Measurements from ENCODE around the gene INPPL1. TPM values are rescaled to one million over a fixed set of nuclear protein-coding genes. Genes with fewer than 3 reads are reported as not detected.
"Not testable (repeated sequence)": the region's sequence is repeated elsewhere in the genome, so short reads cannot be mapped to it uniquely, and the experiment has no call there.

The INPPL1 gene
- total and polyA plus RNA-seq, 10 donors = 28.2 to 177 (median 126) TPM

- TF ChIP-seq CTCF (IDR thresholded peaks at IDR 0.05 in 8 of 11, conservative IDR thresholded peaks at IDR 0.05 in 3 of 11) (no peak), POLR2AphosphoS5 (IDR thresholded peaks at IDR 0.05) (no peak), POLR2A (IDR thresholded peaks at IDR 0.05) (no peak)
- H3K27ac ChIP-seq = no peak overlapping the region
- intact Hi-C loops (cut with DNase I; ENCODE audit: low total_unique reads) = no loop called here
- H3K36me3 ChIP-seq = no peaks in the 10 kb centered on the region
- DNase-seq = no peak
- peaks cover 0 to 30% (median 0%) of the 10 kb centered on the region in 7 donors for H3K27me3 ChIP-seq (replicated peaks in 1 of 7)
- no peak overlapping the region for H3K4me3 ChIP-seq
- no peaks in the 10 kb centered on the region for H3K9me3 ChIP-seq
- H3K4me1 ChIP-seq = peaks cover 0 to 6% (median 0%) of the 10 kb centered on the region in 6 donors
Observed at GRCh38 chr11:72265951-72266350, 41.4 kb downstream of the INPPL1 start.

GRCh38 chr11:72266960-72267359 lies 42.4 kb downstream of the INPPL1 start:
- intact Hi-C loops (cut with DNase I; ENCODE audit: low total_unique reads); H3K4me3 ChIP-seq; H3K36me3 ChIP-seq; H3K4me1 ChIP-seq; H3K27ac ChIP-seq; DNase-seq; H3K9me3 ChIP-seq: not testable (repeated sequence)
- WGBS, 5 donors = 72 to 85% (median 74%) methylated on average over 5 of the region's 5 CpGs
- peaks cover 0 to 29% (median 0%) of the 10 kb centered on the region in 7 donors for H3K27me3 ChIP-seq (replicated peaks in 1 of 7)

- DNase-seq = no peak
- peaks cover 0 to 6% (median 0%) of the 10 kb centered on the region in 6 donors for H3K4me1 ChIP-seq
- intact Hi-C loops (cut with DNase I; ENCODE audit: low total_unique reads) = no loop called here
- 73 to 93% (median 84%) methylated on average over 2 of the region's 2 CpGs for WGBS, 5 donors
- H3K27ac ChIP-seq = no peak overlapping the region
- H3K4me3 ChIP-seq = no peak overlapping the region
- no peaks in the 10 kb centered on the region for H3K36me3 ChIP-seq
- no peak for TF ChIP-seq POLR2AphosphoS5 (IDR thresholded peaks at IDR 0.05)
- no peak for TF ChIP-seq POLR2A (IDR thresholded peaks at IDR 0.05)
- no peak for TF ChIP-seq CTCF (IDR thresholded peaks at IDR 0.05 in 8 of 11, conservative IDR thresholded peaks at IDR 0.05 in 3 of 11)
- no peaks in the 10 kb centered on the region for H3K9me3 ChIP-seq
- peaks cover 0 to 23% (median 0%) of the 10 kb centered on the region in 7 donors for H3K27me3 ChIP-seq (replicated peaks in 1 of 7)
Observed at GRCh38 chr11:72267956-72268617, 43.5 kb downstream of the INPPL1 start.

GRCh38 chr11:72271980-72272379 lies 47.4 kb downstream of the INPPL1 start:
- intact Hi-C loops (cut with DNase I; ENCODE audit: low total_unique reads) = no loop called here
- Histone ChIP-seq H3K27me3 (replicated peaks in 1 of 7) (peaks cover 0 to 8% (median 0%) of the 10 kb centered on the region in 7 donors), H3K4me3 (no peak overlapping the region), H3K4me1 (peaks cover 0 to 6% (median 0%) of the 10 kb centered on the region in 6 donors), H3K27ac (no peak overlapping the region), H3K9me3 (no peaks in the 10 kb centered on the region), H3K36me3 (no peaks in the 10 kb centered on the region)
- WGBS, 5 donors = 91 to 100% (median 96%) methylated on average over 1 of the region's 1 CpG
- no peak for DNase-seq
- TF ChIP-seq CTCF (IDR thresholded peaks at IDR 0.05 in 8 of 11, conservative IDR thresholded peaks at IDR 0.05 in 3 of 11) (no peak), POLR2A (IDR thresholded peaks at IDR 0.05) (no peak), POLR2AphosphoS5 (IDR thresholded peaks at IDR 0.05) (no peak)
